IPS DF 4.7 (cell line): ENCODE results near the gene CCDC196.

Experiments used
- DNase-seq: peaks from one replicate; pipeline ENCODE4 v3.0.0-alpha.2; 2013; ENCODE audit warnings: low spot score; ENCODE audit errors: extremely low read depth

Gene CCDC196

GRCh38 chr14:66485910-66486421, at the start of gene CCDC196:
Gene CCDC196 (plus strand): TSS chr14:66486371. CDS start chr14:66486503, 132 bp downstream.
- no peak for DNase-seq

GRCh38 chr14:66440801-66441200, 45.4 kb upstream of the CCDC196 start:
- DNase-seq, result no peak

DNA sequence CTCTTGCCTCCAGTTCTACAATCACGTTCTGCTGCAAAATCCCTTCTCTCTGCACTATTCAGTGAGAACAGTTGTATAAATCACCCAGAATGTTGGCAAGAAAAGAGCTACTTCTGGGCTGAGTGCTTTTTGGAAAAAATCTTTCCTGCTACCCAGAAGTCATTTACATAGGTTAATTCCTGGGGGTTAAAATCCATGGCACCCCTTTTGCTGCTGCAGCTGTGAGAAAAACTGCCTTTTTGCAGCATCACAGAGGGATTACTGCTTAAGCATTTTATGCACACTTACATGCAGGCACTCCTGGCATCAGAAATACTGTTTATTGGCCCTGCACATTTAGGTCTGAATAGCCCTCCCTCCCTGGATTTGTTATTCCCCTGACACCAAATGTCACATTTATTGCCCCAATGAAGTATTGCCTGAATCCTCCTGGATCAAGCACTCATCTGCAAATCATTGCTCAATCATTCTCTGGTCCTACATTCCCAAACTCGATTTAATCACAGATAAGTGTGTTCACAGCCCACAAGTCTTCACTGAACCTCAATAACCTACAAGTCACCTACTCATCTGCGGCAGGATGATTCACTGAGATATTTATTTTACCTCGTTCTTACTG, 43.1 kb upstream of the CCDC196 start:
- no peak for DNase-seq

DNA sequence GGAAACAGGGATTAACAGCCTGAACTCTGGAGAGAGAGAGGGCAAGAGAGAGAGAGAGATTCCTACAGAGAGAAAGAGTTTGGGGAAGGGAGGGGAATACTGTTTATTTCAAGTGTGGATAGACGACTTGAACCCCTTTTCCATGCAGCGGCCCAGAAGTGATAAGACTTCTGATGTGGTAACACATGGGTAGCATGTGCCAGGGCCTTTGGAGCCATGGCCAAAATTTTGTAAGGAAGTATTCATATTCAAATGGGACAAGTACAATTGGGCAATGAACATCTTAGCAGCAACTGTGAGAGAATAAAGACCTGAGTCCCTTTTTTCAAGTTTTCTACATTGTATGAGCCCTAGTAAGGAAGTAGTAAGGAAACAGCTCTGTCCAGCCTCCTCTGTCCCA, 42.4 kb upstream of the CCDC196 start:
- no peak for DNase-seq

- DNase-seq, result no peak
Measured at GRCh38 chr14:66444271-66444927, 41.8 kb upstream of the CCDC196 start.

DNA sequence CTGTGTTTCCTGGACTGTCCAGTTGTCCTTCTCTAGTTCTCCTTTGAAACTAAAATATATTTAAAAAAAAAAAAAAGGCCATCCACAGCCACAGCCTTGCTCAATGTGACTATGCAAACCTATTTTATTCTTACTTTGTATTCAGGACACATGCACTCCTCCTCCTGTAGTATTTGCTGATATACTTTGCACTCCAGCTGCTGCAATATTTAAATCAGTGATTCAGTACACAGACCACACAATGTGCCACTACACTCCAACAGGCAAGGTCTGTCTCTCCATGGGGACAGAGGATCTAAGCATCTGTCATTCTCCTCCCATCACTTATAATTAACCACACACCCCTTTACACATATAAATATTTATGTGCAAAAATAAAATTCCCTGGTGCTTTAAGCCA, 40.2 kb upstream of the CCDC196 start:
- no peak for DNase-seq

GRCh38 chr14:66453469-66453868, 32.7 kb upstream of the CCDC196 start:
- no peak for DNase-seq

GRCh38 chr14:66459603-66460002, 26.6 kb upstream of the CCDC196 start:
- DNase-seq, result no peak

- DNase-seq, result no peak
Measured at GRCh38 chr14:66464261-66464660, 21.9 kb upstream of the CCDC196 start.

GRCh38 chr14:66468778-66469367, 17.3 kb upstream of the CCDC196 start:
- DNase-seq, result peak; percentile 9

DNA sequence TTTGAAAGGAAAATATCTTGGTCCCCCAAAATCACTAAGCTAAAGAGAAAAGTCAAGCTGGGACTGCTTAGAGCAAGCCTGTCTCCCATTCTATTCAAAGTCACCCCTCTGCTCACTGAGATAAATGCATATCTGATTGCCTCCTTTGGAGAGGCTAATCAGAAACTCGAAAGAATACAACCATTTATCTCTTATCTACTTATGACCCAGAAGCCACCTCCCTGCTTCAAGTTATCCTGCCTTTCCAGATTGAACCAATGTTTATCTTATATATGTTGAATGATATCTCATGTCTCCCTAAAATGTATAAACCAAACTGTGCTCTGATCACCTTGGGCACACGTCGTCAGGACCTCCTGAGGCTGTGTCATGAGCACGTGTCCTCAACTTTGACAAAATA, 14.6 kb upstream of the CCDC196 start:
- DNase-seq, result no peak

DNA sequence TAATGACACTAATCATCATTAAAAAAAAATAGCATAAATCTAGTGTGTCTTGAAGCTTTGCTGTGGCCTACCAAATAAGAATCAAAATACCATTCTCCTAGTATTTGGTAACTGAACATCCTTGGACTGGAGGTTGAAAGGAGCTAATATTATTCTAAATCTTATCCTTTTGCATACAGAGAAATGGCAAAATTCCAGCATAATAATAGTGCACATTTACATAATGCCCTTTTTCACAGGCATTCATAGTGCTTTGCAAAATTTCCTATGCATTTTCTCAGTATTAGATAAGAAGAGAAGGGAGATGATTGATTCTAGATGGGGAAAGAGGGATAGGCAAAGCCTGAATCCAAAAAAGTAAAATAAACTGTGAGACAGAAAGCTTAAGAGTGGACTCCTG, 13.9 kb upstream of the CCDC196 start:
- no peak for DNase-seq

DNA sequence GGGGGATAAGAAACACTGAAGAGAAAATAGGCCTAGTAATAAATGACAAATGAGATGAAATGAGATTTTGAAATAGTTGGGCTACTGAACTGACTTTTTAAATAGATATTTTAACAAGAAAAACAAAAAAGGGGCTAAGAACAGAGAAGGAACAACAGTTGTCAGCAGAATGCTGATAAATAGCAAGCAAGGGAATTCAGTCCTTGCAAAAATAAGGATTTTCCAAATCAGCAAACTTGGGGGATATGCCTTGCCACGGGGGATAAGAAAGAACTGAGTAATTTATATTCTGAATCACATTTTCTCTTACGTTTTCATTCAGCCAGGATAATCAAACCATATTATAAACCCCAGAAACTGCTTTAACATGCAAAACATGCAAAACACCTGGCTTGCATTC, 12.9 kb upstream of the CCDC196 start:
- DNase-seq, result no peak

DNA sequence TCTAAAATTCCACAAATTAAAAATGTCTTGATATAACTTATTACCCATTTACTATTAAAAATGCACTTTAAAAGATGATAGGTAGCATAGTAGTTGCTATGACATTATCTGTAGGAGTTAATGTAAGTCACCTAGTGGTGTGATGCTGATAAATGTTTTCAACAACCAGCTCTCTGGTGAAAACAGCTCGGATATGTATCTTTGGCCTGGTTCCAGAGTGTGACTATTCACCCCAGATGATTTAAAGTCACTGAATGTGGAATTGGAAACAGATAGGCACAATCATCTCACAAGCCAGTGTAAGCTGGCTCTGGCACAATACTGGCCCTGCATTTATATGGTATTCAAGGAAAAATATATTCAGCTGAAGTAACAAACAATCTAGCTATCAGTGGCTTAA, 9.2 kb upstream of the CCDC196 start:
- DNase-seq, result no peak

DNA sequence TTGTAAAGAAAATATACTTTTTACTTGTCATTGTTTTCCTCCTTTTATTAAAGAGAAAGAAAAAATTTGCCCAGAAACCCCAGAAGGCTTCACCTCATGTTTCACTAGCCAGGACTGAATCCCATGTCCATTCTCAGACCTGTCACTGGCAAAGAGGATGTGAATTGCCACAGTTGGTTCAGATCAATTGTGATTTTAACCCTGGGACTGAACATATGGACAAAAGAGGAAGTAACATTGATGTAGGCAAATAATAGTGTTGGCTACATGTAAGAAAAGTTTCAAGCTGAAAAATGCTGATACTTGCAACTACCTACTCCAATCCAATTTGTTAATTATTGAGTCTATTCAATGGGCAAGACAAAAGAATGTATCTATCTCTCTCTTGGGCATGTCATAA, 8.6 kb upstream of the CCDC196 start:
- DNase-seq, result no peak

DNA sequence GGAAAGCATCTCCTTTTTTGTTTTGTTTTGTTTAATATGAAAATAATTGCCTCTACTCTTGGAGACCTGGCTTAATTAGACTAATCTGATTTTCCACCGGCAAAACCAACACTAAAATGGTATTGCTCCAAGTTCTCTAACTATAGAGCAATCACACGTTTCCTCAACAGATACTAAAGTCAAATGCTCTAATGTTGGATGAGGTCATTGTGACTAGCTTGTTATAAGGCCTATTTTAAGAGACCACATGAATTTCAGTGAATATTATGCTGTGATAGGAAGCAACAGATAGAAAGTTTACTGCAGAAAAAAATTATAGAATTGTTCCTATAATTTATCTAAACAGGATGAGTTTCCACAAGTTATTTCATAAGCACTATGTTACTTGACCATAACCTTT, 3.3 kb upstream of the CCDC196 start:
- no peak for DNase-seq

DNA sequence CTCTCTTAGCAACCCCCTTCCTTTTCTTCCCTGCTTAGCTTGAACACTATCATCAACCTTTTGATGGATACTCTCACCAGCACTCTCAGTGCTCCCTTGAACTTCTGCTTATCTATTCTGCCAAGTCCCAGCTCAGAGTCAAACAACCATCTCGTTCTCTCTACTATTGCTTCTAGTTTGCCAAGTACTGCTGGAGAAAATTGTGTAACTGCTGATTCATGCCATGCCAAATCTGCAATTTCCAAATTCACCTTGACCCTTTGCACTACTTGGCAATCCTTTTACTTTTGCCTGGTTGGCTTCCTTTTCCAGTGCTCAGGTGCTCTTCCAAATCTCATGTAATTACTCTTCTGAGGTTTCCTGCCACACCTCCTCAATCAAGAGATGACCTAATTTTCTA, 2.8 kb upstream of the CCDC196 start:
- no peak for DNase-seq

GRCh38 chr14:66485029-66485428, 1.1 kb upstream of the CCDC196 start:
- no peak for DNase-seq

DNA sequence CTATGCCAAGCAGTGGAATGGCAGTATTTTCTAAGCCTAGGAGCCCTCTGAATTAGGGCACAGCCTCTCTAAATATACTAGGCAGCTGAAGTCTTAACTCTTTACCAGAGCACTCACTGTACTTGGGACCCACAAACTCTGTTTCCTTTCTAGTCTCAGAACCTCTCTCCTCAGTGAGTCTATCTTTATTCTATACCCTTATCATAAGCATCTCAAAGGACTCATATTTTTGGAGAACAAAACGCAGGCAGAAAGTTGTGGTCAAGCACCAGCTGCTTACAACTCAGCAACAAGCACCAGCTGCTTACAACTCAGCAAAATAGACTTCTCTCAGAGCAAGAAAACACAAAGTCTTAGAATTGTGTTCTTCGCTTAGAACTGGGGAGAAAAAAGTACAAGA, 993 bp downstream of the CCDC196 start:
- no peak for DNase-seq

DNA sequence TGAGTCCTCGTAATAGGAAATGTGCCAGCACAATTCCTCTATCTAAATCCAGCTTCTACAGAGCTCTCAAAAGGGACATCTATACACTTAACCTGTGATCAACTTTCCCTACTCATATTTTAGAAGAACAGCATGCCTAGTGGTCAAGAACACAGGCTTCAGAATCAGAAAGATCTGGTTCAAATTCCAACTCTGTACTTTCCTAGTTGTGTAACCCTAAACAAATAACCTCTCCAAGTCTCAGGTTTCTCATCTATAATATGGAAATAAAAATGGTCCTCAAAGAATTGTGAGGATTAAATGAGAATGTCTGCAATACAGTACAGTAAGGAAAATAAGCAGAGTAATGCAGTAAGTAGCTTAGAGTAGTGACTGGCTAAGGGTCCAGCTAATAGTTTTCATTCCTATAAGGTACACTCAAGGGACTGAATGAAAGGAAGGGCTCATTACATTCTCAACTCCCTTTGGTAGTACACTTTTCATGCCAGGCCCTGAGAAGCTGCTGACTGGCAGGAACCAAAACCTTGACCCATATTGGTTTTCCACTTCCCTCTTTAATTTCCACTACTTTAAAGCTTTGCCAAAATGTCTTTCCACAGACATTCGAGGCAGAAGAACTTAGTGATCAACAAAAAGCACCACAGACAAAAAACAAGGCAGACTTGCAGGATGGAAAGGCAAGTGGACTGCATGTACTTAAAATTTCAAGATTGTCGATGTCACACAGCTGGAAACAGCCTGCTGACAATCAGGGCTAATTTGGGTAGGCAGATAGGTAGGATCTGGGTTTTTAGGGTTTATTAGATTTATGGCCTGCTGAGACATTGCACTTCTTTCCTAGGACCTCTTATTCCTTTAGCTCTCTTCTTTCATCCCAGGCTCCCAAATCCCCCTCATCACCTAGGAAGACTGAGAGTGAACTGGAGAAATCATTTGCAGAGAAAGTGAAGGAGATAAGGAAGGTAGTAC, 4.3 kb downstream of the CCDC196 start:
- DNase-seq, result no peak

- DNase-seq, result no peak
Measured at GRCh38 chr14:66493750-66494149, 7.6 kb downstream of the CCDC196 start.
